NCI-H1930 (cell line): ENCODE measurements around the gene GJB4.
"Not testable (repeated sequence)": the region's sequence is repeated elsewhere in the genome, so short reads cannot be mapped to it uniquely, and the experiment has no call there.

Experiments used
- DNase-seq, 2 experiments: peaks; one replicate each; lab custom pipeline; 2025; lab: John Stamatoyannopoulos, UW

The GJB4 gene

GRCh38 chr1:34759503-34760357 is at the start of gene GJB4:
TSS of gene GJB4 (plus strand) at chr1:34759740. CDS start at chr1:34761255, 1,515 bp downstream.
- DNase-seq: no peak

GRCh38 chr1:34710812-34711211 is 48.7 kb upstream of the GJB4 start:
- no peak for DNase-seq

- no peak for DNase-seq
Measured at GRCh38 chr1:34711485-34711884, 48.1 kb upstream of the GJB4 start.

- no peak for DNase-seq
Measured at GRCh38 chr1:34712007-34712688, 47.4 kb upstream of the GJB4 start.

GRCh38 chr1:34713443-34713842 is 46.1 kb upstream of the GJB4 start:
- no peak for DNase-seq

GRCh38 chr1:34714386-34714785 is 45.2 kb upstream of the GJB4 start:
- DNase-seq: no peak

- no peak for DNase-seq
Measured at GRCh38 chr1:34715139-34715538, 44.4 kb upstream of the GJB4 start.

GRCh38 chr1:34721241-34721640 is 38.3 kb upstream of the GJB4 start:
- DNase-seq: no peak

GRCh38 chr1:34721646-34722355 is 37.7 kb upstream of the GJB4 start:
- DNase-seq: no peak

GRCh38 chr1:34726861-34727260 is 32.7 kb upstream of the GJB4 start:
- no peak for DNase-seq

GRCh38 chr1:34730485-34730884 is 29.1 kb upstream of the GJB4 start:
- no peak for DNase-seq

- not testable (repeated sequence) for DNase-seq
Measured at GRCh38 chr1:34732831-34733230, 26.7 kb upstream of the GJB4 start.

- no peak for DNase-seq
Measured at GRCh38 chr1:34736692-34737091, 22.8 kb upstream of the GJB4 start.

GRCh38 chr1:34737236-34737635 is 22.3 kb upstream of the GJB4 start:
- DNase-seq: not testable (repeated sequence)

GRCh38 chr1:34739613-34740012 is 19.9 kb upstream of the GJB4 start:
- no peak for DNase-seq

- DNase-seq: no peak
Measured at GRCh38 chr1:34740161-34740868, 19.2 kb upstream of the GJB4 start.

GRCh38 chr1:34742667-34743270 is 16.8 kb upstream of the GJB4 start:
- DNase-seq: peak; percentile 51 to 68

- DNase-seq: no peak
Measured at GRCh38 chr1:34743775-34744174, 15.8 kb upstream of the GJB4 start.

GRCh38 chr1:34744851-34745250 is 14.7 kb upstream of the GJB4 start:
- no peak for DNase-seq

- no peak for DNase-seq
Measured at GRCh38 chr1:34745666-34746065, 13.9 kb upstream of the GJB4 start.

- no peak for DNase-seq
Measured at GRCh38 chr1:34746101-34746500, 13.4 kb upstream of the GJB4 start.
